HepG2 (cell line): ENCODE data around the gene ORC2. TPM values are rescaled to one million over a fixed set of nuclear protein-coding genes. Genes with fewer than 3 reads are reported as not detected.
A peak's percentile ranks its signal among the peaks of the same experiment; 100 is the strongest.

ENCODE experiments used
- CENPT ChIP-seq: sonication (generic); formaldehyde crosslinking; IDR thresholded peaks from 2 replicates; pipeline ENCODE4 v1.8.0; 2022; ENCODE audit warnings: low read depth, mild to moderate bottlenecking, moderate library complexity, missing genetic modification reagents
- CHD4 ChIP-seq: fragments of 200-600 bp; sonication (generic); IDR thresholded peaks from 2 replicates; pipeline ENCODE4 v1.7.0; 2017; ENCODE audit warnings: mild to moderate bottlenecking, low read length, borderline replicate concordance
- DPF2 ChIP-seq: sonication (generic); formaldehyde crosslinking; IDR thresholded peaks from 2 replicates; pipeline ENCODE4 v1.4.0; 2020; ENCODE audit warnings: mild to moderate bottlenecking, low read depth, missing genetic modification reagents, borderline replicate concordance
- KDM2A ChIP-seq: sonication (generic); formaldehyde crosslinking; IDR thresholded peaks from 2 replicates; pipeline ENCODE4 v1.4.0; 2020; ENCODE audit warnings: low read depth, missing genetic modification reagents, borderline replicate concordance
- KDM4B ChIP-seq: sonication (generic); formaldehyde crosslinking; IDR thresholded peaks from 2 replicates; pipeline ENCODE4 v1.4.0; 2020; ENCODE audit warnings: missing genetic modification reagents
- MBNL3 ChIP-seq: fragments of 250-450 bp; sonication (Bioruptor Pico); conservative IDR thresholded peaks from 2 replicates; pipeline ENCODE4 v1.8.0; 2022; ENCODE audit warnings: mild to moderate bottlenecking, inconsistent platforms
- PHB2 ChIP-seq: fragments of 450-650 bp; IDR thresholded peaks from 2 replicates; pipeline ENCODE4 v1.6.1; 2018; ENCODE audit not compliant: partially characterized antibody
- PHF5A ChIP-seq: IDR thresholded peaks from one replicate; pipeline ENCODE4 v1.6.1; 2018; ENCODE audit warnings: low read depth, missing genetic modification reagents; ENCODE audit not compliant: unreplicated experiment
- PTBP1 ChIP-seq: fragments of 200-400 bp; formaldehyde crosslinking; IDR thresholded peaks from 2 replicates; pipeline ENCODE4 v1.6.1; 2018; ENCODE audit warnings: low read length, low read depth; ENCODE audit not compliant: poor library complexity, severe bottlenecking
- STAT5B ChIP-seq: sonication (generic); formaldehyde crosslinking; IDR thresholded peaks from 2 replicates; pipeline ENCODE4 v1.4.0; 2020; ENCODE audit warnings: missing genetic modification reagents
- STAT6 ChIP-seq: sonication (generic); formaldehyde crosslinking; IDR thresholded peaks from 2 replicates; pipeline ENCODE4 v1.4.0; 2020; ENCODE audit warnings: missing genetic modification reagents, mild to moderate bottlenecking, borderline replicate concordance
- TFE3 ChIP-seq: IDR thresholded peaks from 2 replicates; pipeline ENCODE4 v1.6.1; 2016
- ZNF275 ChIP-seq: sonication (generic); formaldehyde crosslinking; IDR thresholded peaks from 2 replicates; pipeline ENCODE4 v1.8.0; 2022; ENCODE audit warnings: missing genetic modification reagents, mild to moderate bottlenecking, inconsistent platforms, borderline replicate concordance
- ZNF296 ChIP-seq: sonication (generic); formaldehyde crosslinking; conservative IDR thresholded peaks from 2 replicates; pipeline ENCODE4 v1.5.0; 2020; ENCODE audit warnings: mild to moderate bottlenecking, missing genetic modification reagents
- ZNF3 ChIP-seq: IDR thresholded peaks from 2 replicates; pipeline ENCODE4 v1.7.0; 2017; ENCODE audit warnings: inconsistent platforms
- ZNF343 ChIP-seq: sonication (generic); formaldehyde crosslinking; IDR thresholded peaks from 2 replicates; pipeline ENCODE4 v1.4.0; 2020; ENCODE audit warnings: mild to moderate bottlenecking, missing genetic modification reagents
- ZNF354B ChIP-seq: sonication (generic); formaldehyde crosslinking; IDR thresholded peaks from 2 replicates; pipeline ENCODE4 v1.8.0; 2022; ENCODE audit warnings: mild to moderate bottlenecking, missing genetic modification reagents
- ZNF414 ChIP-seq: sonication (generic); formaldehyde crosslinking; IDR thresholded peaks from 2 replicates; pipeline ENCODE4 v1.5.0; 2020; ENCODE audit warnings: missing genetic modification reagents
- ZNF558 ChIP-seq: sonication (generic); formaldehyde crosslinking; IDR thresholded peaks from 2 replicates; pipeline ENCODE4 v1.9.0; 2022; ENCODE audit warnings: mild to moderate bottlenecking, missing genetic modification reagents, borderline replicate concordance
- ZNF562 ChIP-seq: sonication (generic); formaldehyde crosslinking; IDR thresholded peaks from 2 replicates; pipeline ENCODE4 v1.8.0; 2022; ENCODE audit warnings: missing genetic modification reagents, borderline replicate concordance
- ZNF670 ChIP-seq: sonication (generic); formaldehyde crosslinking; IDR thresholded peaks from 2 replicates; pipeline ENCODE4 v1.8.0; 2022; ENCODE audit warnings: mild to moderate bottlenecking, missing genetic modification reagents, borderline replicate concordance
- ZNF678 ChIP-seq: sonication (generic); formaldehyde crosslinking; IDR thresholded peaks from 2 replicates; pipeline ENCODE4 v1.4.0; 2020; ENCODE audit warnings: mild to moderate bottlenecking, missing genetic modification reagents
- ZNF724P ChIP-seq: sonication (generic); formaldehyde crosslinking; IDR thresholded peaks from 2 replicates; pipeline ENCODE4 v1.8.0; 2022; ENCODE audit warnings: missing genetic modification reagents, borderline replicate concordance
- ZNF879 ChIP-seq: sonication (generic); formaldehyde crosslinking; IDR thresholded peaks from 2 replicates; pipeline ENCODE4 v1.8.1; 2023; ENCODE audit warnings: missing genetic modification reagents
- ZZZ3 ChIP-seq: sonication (generic); formaldehyde crosslinking; IDR thresholded peaks from 2 replicates; pipeline ENCODE4 v1.4.0; 2020; ENCODE audit warnings: missing genetic modification reagents, mild to moderate bottlenecking, borderline replicate concordance
- polyA plus RNA-seq, 8 experiments: library from polyadenylated mRNA; depleted of rRNA in 3 of 8; stranded (reverse) in 7 of 8; unstranded in 1 of 8; fragments of >200 nt; fragmentation: Illumina TruSeq in 4 of 8; extraction: Trizol in 4 of 8; gene quantifications; 2 replicates each; pipeline versions ENCODE4 v1.2.1 to v1.2.3, GENCODE V29; 2011 to 2016; ENCODE audit warnings: low read depth in 4 of 8, missing spikeins in 1 of 8, mixed read lengths in 1 of 8; ENCODE audit not compliant: insufficient read depth in 1 of 8
- total RNA-seq, 5 experiments: library from RNA; depleted of rRNA; stranded (reverse); fragments of >200 nt; fragmentation: Illumina TruSeq; extraction: Trizol; gene quantifications; 2 replicates each; pipeline ENCODE4 v1.2.3, GENCODE V29; 2016; ENCODE audit warnings: low read depth in 1 of 5

ORC2 gene
- total and polyA plus RNA-seq, 2 of the 13 experiments (the other 11 are each of a cell fraction or from before 2014, with no cell fraction given), result 19.3 to 73.5 TPM

GRCh38 chr2:201008296-201008829 is 44.9 kb upstream of the ORC2 start (continued):
- TF ChIP-seq TFE3 (CRISPR knock-in tag) (peak; percentile 51), ZNF354B (CRISPR knock-in tag) (no peak), STAT6 (CRISPR knock-in tag) (no peak), ZNF678 (CRISPR knock-in tag) (no peak), ZNF724P (CRISPR knock-in tag) (no peak), CENPT (CRISPR knock-in tag) (no peak), PTBP1 (no peak), ZNF562 (CRISPR knock-in tag) (no peak), ZNF3 (no peak), DPF2 (peak; percentile 70; the same call in 1 of the 2 replicates), KDM4B (CRISPR knock-in tag) (no peak), ZNF275 (CRISPR knock-in tag) (no peak), MBNL3 (CRISPR knock-in tag) (no peak), ZZZ3 (CRISPR knock-in tag) (no peak), ZNF343 (no peak), ZNF558 (no peak), KDM2A (peak; percentile 42; the same call in 1 of the 2 replicates), ZNF414 (CRISPR knock-in tag) (no peak), CHD4 (peak; percentile 99), ZNF670 (CRISPR knock-in tag) (0 out of 2 replicates have a peak, but pooled peaks have one; percentile 21), ZNF879 (CRISPR knock-in tag) (no peak), ZNF296 (CRISPR knock-in tag) (no peak), STAT5B (CRISPR knock-in tag) (no peak), PHF5A (peak; percentile 73), PHB2 (no peak)
